GM19324 (cell line): ENCODE data around the gene SEMA3G.

Experiments used
- ATAC-seq: cut with Tn5 transposase; IDR thresholded peaks from one replicate; pipeline ENCODE4 v1.9.1; 2021; ENCODE audit warnings: mild to moderate bottlenecking, moderate library complexity; ENCODE audit not compliant: unreplicated experiment, low FRiP score

SEMA3G gene

DNA sequence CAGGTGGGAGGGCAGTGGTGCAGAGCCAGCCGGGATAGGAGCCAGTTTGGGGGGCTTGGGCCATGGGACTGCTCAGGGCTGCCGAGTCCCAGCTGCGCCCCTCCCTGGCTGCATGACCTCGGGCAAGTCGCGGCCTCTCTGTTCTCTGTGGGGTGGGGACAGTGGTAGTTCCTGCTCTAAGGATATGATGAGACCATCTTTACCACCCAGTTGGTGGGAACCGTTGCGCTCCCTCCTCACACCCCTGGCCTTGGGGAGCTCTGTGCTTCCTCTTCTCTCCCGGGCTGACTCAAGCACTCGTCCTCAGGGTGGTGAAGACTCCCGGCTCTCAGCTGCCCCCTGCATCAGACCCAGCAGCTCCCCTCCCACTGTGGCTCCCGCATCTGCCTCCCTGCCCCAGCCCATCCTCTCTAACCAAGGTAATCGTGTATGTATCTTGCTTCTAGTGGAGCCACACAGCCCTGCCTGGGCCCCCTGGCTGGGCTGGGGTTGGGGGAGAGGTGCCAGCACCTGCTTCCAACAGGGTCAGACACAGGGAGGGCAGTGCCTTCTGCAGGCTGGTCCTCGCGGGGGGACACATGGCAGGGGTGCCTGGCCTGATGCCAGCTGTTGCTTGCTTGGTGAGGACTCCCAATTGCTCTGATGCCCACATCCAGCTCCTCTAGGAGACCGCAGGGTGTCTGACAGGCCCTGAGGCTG, 35.1 kb upstream of the SEMA3G start:
- no peak for ATAC-seq

GRCh38 chr3:52479037-52479876, 34.4 kb upstream of the SEMA3G start:
- no peak for ATAC-seq

- no peak for ATAC-seq
Measured at GRCh38 chr3:52477796-52478095, 32.8 kb upstream of the SEMA3G start.

- no peak for ATAC-seq
Measured at GRCh38 chr3:52477076-52477795, 32.3 kb upstream of the SEMA3G start.

DNA sequence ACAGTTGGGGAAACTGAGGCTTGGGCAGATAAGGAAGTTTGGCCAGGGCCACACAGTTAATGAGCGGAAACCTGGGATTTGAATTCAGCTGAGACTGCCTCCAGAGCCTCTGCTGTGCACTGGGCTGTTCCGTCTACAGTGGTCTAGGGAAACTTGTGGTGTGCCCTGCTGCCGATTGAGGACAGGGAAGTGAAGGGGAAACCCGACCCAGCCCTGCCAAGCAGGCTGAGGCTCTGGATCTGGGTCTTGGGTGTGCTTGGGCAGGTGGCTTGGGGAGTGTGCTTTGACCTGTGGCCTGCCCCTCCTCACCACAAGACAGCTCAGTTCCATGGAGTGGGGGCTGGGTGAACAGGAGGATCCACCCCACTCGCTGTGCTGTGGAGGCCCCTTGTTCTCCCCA, 28.1 kb upstream of the SEMA3G start:
- ATAC-seq, result no peak

GRCh38 chr3:52472239-52473000, 27.5 kb upstream of the SEMA3G start:
- ATAC-seq, result no peak

- no peak for ATAC-seq
Measured at GRCh38 chr3:52471371-52472238, 26.7 kb upstream of the SEMA3G start.

DNA sequence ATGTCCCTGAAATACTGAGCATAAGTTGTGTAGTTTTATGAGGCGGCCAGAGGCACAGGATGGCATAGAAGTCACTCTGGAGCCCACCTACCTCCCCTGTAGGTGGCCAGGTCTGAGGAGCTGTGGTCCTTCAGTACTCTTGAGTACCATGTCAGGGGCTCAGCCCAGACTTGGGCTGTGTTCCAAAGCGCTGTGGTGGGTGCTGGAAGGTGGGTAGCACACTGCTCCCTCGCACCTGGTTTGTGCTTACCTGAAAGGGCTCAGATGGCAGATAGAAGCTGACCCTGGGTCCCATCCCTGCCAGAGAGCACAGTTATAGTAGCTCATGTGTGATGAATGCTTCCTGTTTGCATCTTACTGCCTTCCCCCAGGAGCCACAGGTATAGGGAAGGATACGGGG, 26.0 kb upstream of the SEMA3G start:
- no peak for ATAC-seq

DNA sequence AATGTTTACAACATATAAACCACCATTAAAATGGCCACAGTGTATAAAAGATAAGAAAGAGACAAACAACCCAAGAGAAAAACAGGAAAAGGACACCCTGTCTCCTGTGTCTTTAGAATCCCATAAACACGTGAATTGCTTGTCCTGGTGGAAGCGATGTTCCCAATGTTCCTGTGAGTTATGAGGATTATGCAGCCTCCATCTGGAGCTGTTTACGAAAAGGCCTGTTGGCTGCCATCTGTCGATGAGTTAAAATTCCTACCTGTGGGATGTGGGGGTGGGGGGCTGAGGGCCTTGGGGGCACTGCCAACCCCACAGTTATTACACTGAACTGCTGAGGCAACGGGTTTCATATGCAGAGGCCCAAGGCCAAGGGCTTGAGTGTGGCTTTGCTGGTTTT, 24.1 kb upstream of the SEMA3G start:
- no peak for ATAC-seq

- no peak for ATAC-seq
Measured at GRCh38 chr3:52468336-52468735, 23.4 kb upstream of the SEMA3G start.

GRCh38 chr3:52463416-52463815, 18.5 kb upstream of the SEMA3G start:
- no peak for ATAC-seq

GRCh38 chr3:52461874-52462273, 17.0 kb upstream of the SEMA3G start:
- no peak for ATAC-seq

DNA sequence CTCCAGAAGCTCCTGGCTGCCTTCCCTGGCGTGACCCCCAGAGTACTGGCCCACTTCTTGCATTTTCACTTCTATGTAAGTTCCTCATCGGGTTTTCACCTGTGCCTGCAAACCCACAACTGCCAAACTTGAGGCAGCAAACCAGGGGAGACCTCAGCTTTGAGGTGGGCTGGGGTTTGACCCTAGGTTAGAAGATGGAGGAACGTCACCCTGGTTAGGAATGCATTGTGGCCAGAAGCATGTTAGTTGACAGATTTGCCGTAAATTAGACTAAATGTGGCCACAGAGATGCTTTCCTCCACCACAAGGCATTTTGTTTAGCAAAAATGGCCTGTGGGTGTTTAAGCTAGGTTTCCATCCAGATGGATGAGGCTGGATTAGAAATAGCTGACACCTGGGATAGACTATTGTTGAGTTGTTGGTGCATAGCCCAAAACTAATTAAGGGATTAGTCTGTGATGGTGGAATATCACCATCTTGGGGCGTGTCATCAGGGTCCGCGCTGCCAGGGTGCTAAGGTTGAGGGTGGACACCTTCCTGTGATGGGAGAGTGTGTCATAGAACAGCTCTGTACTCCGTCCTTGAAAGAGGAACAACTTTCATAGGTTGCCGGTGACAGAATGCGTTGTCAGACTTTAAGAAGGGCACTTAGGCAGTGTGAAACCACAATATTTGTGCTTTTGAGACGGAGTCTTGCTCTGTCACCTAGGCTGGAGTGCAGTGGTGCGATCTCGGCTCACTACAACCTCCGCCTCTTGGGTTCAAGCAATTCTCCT, 14.1 kb upstream of the SEMA3G start:
- ATAC-seq, result no peak

- ATAC-seq, result no peak
Measured at GRCh38 chr3:52458031-52458760, 13.3 kb upstream of the SEMA3G start.

DNA sequence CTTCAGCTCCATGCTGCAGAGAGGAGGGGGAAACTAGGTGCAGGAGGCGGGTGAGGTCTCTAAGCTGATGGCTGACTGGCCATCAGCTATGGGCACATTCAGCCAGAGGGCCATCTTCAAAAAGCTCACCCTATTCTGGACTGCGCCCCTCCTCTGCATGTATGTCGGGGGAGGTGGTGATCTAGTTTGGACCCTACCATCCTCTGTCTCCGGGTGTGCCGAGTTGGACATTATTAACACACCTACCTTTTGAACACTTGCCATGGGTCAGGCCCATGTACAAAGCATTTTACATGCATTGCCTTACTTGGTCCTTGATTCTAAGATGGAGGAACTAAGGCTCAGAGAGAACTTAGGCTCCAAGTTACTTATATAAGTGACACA, 11.9 kb upstream of the SEMA3G start:
- ATAC-seq, result no peak

- no peak for ATAC-seq
Measured at GRCh38 chr3:52456169-52456799, 11.4 kb upstream of the SEMA3G start.

GRCh38 chr3:52455283-52456168, 10.6 kb upstream of the SEMA3G start, which contains the start of gene NISCH:
TSS of gene NISCH (plus strand) at chr3:52455604. CDS start at chr3:52455642, 38 bp downstream.
- ATAC-seq, result peak; percentile 72
